ENCODE results near the gene MAN2B2.

MAN2B2 gene

DNA sequence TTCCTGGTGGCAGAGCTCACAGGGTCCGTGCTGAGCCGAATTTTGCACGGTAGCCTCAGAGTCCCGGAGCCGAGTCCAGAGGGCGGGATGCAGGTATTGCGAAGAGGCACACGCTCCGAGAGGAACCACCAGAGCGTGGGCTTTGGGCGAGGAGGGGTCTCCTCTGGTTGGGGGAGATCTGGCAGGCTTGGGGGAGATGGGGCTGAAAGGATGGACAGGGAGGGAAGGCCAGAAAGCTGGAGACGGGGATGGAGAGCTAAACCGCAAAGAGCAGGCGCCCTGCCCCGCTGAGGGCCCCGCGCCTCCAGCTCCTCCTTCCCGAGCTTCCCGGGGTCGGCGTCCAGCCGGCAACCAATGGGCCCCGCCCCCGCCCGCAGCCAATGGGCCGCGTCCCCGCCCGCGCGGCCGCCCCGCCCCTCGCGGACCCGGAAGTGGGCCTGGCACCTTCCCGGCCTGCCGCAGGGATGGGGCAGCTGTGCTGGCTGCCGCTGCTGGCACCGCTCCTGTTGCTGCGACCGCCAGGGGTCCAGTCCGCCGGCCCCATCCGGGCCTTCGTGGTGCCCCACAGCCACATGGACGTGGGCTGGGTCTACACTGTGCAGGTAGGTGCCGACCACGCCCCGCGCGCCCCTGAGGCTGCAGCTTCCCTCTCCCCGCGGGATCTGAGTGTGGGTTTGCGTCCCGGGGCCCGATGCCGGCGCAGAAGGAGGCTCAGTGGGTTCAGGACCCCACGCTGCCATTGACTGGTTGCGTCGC is at the start of gene MAN2B2:
Gene MAN2B2 (plus strand): TSS at position 443 of the 756 bp plus-strand sequence. CDS start 22 bp downstream, at position 465.
- in situ Hi-C loops (cut with MboI; ENCODE audit: low sequenced_read_pairs) = no loop called here

DNA sequence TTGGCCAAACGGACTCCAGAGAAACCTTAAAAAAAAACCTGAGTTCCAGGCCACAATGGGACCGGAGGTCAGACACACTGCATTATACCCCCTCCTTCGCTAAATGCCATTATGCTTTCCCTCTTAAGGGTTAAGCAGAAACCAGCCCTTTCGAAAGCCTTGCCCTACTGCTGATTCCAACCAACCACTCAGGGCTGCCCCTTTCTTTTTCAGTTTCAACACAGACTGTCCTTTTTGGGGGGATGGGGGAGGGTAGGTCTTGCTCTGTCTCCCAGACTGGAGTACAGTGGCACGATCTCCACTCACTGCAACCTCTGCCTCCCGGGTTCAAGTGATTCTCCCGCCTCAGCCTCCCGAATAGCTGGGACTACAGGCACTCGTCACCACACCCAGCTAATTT is 49.5 kb upstream of the MAN2B2 start:
- in situ Hi-C loops (cut with MboI; ENCODE audit: low sequenced_read_pairs) = no loop called here

DNA sequence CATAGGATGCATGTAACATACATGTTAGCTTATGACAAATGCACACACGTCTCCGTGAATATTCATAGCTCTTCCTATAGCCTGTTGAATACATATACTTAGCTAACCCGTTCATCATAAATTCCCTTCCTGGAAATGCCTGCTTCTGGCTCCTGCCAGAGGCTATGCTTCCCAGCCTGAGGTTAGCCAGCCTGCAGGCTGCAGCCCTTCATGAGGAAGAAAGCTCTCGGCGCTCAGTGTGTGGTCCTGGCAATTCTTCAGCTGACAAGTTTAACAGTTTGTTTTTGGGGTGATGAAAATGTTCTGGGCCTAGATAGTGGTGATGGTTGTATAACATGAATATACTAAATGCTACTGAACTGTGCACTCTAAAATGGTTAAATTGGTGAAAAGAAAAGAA is 48.8 kb upstream of the MAN2B2 start:
- in situ Hi-C loops (cut with MboI; ENCODE audit: low sequenced_read_pairs) = no loop called here

DNA sequence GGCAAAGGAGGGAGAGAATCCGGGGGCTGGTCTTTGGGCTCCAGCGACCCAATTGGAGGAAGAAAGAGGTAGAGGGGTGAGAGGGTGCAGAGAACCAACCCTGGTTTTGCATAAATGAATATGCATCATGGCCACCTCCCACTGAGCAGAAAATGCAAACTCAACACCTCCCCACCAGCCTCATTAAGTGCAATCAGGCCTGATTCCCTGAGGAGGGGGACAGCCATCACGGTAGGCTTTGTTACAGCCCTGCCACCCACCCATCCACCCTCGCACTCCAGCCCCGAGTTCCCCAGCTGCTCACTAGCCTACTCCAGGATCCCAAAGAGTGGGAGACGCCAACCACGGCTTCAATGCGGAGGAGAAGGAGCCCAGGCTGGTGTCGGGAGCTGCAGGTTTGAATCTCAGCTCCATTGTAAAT is 48.3 kb upstream of the MAN2B2 start:
- in situ Hi-C loops (cut with MboI; ENCODE audit: low sequenced_read_pairs) = no loop called here

DNA sequence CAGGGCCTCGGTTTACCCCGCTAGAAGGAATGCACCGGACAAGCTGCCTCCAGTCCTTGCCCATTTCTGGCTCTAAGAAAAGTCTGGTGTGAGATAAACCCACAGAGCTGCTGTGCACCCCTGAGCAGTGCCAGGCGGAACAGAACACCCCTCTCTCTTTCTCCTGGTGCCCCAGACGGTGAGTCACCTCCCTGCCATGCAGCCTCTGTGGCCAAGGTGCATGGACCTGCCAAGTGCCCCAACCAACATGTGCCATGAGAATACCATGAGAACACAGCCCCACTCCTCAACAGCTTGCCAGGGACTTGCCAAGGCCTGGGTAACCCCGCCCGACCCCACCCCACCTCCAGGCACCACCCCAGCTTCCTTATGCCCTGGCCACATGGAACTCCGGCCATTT is 47.7 kb upstream of the MAN2B2 start:
- in situ Hi-C loops (cut with MboI; ENCODE audit: low sequenced_read_pairs) = no loop called here

DNA sequence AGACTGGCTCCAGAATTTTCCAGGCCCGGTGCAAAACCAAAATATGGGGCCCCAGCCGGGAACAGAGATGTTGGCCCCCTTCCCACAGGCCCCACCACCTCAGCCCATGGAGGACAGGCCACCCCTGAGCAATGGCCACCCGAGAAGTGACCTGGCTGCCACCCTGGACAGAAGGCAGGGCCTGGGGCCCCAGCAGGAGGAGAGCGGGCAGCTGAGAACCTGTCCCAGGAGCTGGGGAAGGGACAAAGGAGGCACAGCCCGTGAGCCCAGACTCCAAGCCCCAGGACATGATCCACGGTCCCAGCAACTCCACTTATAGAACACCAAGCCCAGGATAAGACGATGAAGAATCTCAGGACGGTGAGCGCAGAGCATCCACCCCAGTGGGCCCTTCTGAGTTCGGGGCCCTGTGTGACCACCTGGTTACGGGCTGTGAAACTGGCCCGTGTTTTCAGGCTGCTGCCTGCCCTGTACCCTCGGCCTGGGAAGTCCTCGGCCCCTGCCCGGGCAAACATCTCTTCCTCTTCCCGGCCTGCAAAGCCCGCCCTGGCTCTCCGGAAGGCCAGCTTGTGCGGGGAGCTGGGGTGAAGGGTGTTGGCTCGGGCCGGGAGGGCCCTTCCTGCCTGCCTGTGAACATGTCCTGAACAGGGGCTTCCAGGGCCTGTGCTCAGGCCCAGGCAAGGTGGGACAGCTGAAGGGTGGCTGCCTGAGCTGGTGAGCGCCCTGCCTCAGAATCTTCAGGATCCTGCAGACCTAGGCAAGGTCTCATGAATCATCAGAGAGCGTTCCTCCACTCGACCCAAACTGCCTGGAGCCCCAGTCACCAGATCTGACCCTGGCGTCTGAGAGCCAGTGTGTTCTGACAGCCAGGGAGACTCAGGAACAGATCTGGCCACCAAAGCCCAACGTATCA is 47.0 kb upstream of the MAN2B2 start:
- in situ Hi-C loops (cut with MboI; ENCODE audit: low sequenced_read_pairs) = no loop called here

DNA sequence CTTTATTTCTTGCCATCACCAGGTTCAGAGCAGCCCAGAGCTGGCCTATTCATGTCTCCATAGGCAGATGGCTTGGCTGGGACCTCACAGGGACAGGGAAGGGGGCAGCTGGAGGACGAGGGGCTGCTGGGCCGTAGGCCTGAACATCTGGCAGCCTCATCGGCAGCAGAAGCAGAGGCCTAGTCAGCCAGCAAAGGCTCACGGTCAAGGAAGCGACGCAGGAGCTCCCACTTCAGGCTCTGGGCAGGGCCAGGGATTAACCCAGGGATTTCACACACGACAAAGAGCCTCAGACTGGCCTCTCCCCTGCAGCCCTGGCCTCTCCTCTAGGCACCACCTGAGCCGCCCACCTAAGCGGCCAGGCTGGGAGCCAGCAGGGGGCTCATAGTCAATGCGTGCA is 46.0 kb upstream of the MAN2B2 start:
- in situ Hi-C loops (cut with MboI; ENCODE audit: low sequenced_read_pairs) = no loop called here

DNA sequence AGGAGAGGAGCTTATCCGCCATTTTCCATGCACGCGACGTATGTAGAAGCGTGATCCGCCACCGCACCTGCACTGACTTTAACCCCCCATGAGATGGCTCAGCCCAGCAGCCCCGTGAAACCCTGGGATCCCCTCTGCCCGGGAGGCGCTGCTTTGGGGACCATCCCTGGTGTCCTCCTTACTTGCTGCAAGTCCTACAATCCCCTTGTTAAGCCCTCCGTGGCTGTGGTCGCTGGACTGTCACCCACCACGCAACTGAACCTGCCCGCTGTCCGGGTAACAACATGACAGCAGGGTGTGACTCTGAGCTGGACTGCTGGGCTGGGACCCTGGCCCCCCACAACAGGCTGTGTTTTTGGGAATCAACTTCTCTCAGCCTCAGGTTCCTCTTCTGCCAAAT is 44.7 kb upstream of the MAN2B2 start:
- in situ Hi-C loops (cut with MboI; ENCODE audit: low sequenced_read_pairs) = no loop called here

DNA sequence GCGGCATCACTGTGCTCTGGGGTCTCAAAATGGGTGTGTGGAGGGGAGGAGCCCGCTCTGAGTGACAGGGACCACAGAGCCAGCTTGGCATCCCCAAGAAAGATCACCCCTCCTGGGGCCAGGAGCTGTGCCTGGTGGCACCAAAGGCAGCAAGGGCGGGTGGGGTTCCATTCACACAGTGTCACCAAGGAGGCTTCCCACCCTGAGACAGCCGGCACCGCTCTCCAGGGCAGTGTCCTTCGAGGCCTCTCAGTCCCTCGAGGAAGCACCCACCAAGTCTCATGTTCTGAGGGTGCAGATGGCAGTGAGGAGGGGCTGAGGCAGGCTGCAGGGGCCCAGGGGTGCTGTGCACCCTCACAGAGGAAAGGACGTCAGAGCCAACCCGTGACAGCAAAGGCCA is 44.0 kb upstream of the MAN2B2 start:
- in situ Hi-C loops (cut with MboI; ENCODE audit: low sequenced_read_pairs) = no loop called here

DNA sequence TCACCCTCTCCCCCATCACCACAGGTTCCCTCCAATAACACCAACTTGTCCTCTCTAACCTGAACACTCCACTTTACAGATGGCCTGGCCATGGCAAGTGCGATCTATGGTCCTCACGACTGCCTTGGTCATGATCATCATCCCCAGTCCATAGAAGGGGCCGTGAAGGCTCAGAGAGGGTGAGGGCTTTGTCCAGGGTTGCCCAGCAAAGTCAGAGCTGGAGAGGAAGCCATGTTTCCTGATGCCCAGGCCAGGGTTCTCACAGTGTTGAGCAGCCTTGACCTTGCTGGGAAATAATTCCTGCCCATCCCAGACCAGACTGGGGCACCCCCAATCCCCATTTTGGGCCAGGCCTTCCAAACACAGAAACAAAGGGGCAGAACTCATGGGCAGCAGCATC is 42.9 kb upstream of the MAN2B2 start:
- in situ Hi-C loops (cut with MboI; ENCODE audit: low sequenced_read_pairs) = no loop called here

DNA sequence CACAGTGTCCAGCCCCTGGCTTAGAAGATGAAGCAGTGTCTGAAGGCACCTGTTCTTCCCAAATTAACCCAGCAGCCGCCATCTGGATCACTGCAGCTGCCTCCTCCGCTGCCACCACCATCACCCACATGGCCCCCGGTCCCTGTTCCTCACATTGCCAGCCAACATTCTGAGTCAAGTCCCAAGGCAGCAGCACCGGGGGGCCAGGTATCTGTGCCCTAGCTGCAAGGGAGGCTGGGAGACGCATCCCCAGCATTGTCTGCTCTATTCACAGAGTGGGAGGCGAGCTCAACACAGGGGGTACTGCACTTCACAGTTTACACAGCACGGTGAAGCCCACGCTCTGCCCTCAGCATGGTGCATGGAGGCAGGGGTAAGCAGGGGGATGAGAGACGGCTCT is 42.3 kb upstream of the MAN2B2 start:
- in situ Hi-C loops (cut with MboI; ENCODE audit: low sequenced_read_pairs) = no loop called here

DNA sequence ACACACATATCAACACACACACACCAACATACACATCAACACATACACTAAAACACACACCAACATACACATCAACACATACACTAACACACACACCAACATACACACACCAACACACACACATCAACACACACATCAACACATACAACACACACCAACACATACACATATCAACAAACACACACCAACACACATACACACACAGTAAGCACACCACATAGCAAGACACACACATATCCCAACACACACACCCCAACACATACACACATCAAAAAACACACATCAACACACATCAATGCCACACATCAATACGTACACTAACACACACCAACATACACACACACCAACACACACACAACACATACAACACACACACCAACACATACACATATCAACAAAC is 40.9 kb upstream of the MAN2B2 start:
- in situ Hi-C loops (cut with MboI; ENCODE audit: low sequenced_read_pairs) = no loop called here

DNA sequence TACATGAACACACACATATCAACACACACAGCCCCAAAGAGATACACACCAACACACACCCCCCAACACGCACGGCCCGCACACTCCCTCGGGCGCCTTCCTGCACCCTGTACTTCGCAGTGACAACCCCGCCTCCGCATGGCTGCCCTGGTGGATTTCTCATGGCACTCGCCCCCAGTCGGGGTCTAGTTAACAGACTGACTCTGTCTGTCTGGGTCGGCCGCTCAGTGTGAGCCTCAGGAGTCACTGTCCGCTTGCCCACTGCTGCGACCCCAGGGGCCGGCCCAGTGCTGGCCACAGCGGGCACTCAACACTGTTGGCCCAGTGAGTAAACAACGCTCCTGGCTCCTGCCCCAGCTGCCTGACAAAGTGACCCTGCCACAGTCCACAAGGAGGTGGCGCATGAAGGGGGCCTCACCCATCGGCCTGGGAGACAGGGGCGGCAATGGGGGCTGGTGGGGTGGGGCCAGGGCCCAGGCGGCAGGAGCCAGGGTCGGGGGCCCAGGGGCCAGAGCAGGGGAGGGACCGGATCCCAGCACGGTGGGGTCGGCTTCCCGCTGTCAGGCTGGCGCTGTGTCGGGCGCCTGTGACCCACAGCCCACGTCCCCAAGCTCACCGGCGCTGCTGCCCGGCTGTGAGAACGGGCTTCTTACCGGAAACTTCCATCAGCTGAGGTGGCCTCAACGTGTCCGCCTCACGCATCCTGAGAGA is 40.2 kb upstream of the MAN2B2 start:
- in situ Hi-C loops (cut with MboI; ENCODE audit: low sequenced_read_pairs) = no loop called here

DNA sequence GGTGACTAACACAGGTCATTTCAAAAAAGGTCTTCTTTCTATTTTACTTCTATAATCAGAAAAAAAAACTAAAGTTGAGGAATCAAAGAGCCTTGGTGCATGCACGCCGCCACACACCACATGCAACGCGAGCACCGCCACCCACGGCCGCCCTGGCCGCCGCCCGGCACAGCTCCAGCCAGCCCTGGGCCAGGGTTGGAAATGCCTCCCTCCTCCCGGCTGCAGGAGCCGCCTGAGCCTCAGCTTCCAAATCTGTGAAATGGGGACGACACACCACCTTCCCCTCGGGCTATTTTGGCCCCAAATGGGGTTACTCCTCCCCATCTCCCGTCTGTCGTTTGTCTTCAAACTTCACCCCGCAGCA is 39.7 kb upstream of the MAN2B2 start:
- in situ Hi-C loops (cut with MboI; ENCODE audit: low sequenced_read_pairs) = no loop called here

DNA sequence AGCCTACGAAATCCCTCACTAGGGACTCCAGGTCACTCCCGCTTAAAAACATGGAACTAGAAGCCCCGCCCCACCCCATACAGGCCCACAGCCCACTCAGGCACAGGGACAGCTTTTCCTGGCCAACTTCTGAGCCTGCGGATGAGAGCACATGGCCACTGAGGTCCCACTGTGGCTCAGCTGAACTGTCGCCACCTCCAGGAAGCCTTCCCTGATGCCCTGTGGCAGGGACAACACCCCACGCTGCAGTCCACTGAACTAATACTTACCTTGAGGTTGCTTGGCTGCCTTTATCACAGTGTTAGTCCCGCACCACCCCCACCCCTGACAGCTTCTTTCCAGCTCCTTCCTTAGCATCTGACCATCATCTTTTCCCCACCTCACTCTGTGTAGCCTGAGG is 39.3 kb upstream of the MAN2B2 start:
- in situ Hi-C loops (cut with MboI; ENCODE audit: low sequenced_read_pairs) = no loop called here

DNA sequence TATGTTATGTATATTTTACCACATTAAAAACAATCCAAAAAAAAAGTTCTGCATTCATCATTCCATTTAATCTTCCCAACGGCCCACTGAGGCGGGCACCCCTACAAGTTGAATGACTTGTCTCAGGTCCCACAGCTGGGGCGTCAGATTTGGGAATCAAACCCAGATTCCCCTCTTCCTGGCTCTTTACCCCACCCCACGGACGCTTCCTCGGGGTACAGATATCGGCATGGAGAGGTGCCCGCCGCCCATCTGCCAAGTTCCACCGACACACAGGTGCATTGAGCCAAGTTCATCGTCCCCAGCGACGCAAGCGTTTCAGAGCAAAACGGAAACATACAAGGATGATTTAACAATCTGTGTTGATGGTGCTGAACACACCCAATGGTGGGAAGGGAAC is 36.9 kb upstream of the MAN2B2 start:
- in situ Hi-C loops (cut with MboI; ENCODE audit: low sequenced_read_pairs) = no loop called here

DNA sequence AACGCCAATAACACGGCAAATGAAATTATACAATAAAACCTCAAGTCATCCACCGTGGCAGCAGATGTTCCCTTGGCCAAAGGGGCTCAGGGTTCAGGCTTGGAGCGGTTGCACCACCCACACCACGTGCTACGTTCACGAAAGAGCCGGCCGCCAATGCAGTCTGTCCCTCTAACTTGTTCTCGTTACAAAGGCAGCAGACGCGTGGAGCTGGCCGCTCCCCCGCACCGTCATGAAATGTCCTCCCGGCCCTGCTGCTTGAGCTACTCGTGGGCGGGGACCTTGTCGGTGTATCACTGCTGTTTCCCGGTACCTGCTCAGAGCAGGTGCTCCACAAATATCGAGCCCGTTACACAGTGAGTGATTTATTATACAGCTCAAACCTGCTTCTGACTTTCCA is 36.4 kb upstream of the MAN2B2 start:
- in situ Hi-C loops (cut with MboI; ENCODE audit: low sequenced_read_pairs) = no loop called here

DNA sequence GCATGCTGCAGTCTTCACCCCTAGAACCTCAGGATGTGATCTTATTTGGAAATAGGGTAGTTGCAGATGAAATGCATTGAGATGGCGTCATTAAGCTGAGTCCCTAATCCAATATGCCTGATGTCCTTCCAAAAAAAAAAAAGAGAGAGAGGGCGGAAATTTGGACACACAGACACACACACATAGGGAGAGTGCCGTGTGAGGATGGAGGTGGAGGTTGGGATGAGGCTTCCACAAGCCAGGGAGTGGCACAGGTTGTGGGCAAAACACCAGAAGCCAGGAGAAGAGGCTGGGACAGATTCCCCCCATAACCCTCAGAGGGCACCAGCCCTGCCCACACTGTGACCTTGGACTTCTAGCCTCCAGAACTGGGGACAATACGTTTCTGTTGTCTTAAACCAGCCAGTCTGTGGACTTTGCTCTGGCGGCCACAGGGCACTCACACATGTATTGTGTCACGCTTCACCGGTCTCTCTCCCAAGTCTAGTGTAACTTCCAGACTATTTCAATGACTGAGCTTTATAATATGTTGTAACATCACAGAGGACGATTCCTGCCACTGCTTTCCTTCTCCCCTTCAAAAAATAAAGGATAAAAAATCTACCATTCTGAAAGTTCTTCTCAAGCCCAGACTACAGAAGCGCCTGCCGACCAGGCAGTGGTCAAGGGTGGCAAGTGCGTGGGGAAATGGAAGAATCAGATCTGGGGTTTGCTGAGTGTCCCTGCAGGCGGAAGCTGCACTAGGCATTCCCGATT is 35.8 kb upstream of the MAN2B2 start:
- in situ Hi-C loops (cut with MboI; ENCODE audit: low sequenced_read_pairs) = no loop called here

DNA sequence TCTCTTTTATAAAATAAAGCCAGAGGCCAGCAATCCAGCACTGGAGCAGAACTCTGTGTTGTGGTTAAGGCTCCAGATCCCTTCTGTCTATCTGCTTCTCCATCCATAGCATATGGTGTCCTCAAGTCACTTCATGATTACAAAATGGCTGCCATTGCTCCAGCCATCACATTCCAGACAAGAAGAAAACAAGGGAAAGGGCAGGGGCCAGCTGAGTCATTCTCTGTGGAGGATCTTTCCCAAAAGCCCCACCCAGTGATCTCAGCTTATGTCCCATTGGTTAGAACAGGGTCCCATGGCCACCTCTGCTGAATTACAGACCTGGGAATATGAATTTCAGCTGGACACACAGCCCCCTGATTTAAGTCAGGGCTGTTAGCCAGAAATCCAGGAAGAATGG is 34.1 kb upstream of the MAN2B2 start:
- in situ Hi-C loops (cut with MboI; ENCODE audit: low sequenced_read_pairs) = no loop called here

DNA sequence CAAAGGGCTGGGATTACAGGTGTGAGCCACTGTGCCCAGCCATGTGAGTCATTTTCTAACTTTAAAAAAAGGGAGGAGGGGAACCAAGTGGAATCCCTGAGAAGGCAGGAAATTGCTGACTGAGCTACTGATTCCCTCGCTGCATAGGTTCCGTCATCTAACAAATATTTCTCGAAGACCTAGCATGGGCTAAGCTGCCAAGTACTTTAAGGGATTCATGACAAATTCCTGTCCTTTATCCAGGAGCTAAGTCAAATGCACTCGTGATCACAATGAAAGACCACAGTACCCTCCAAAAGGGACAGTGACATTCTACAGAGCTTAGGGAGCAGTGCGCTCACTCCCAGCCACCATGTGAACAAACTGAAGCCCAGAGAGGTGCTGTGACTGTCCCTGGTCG is 33.2 kb upstream of the MAN2B2 start:
- in situ Hi-C loops (cut with MboI; ENCODE audit: low sequenced_read_pairs) = no loop called here

DNA sequence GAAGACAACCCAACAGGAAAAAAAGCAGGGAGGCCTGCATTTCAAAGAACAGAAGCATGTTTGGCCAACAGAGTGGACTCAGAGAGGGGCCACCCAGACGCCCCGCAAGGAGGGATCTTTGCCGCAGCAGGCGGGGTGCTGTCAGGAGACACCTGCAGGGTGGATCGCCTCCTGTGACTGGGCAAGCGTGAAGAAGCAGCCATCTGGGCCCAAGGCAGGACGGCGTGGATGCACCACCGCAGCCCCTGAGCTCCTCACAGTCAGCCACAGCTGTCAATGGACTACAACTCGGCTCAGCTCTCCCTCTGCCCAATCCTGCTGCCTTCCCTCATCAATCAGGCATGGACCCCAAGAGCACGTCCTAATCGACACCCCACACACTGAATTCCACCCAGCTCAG is 32.0 kb upstream of the MAN2B2 start:
- in situ Hi-C loops (cut with MboI; ENCODE audit: low sequenced_read_pairs) = no loop called here

All from hTERT RPE-1 (cell line).